GM19395 (cell line): ENCODE measurements around the gene LRP10.
"Not testable (repeated sequence)": the region's sequence is repeated elsewhere in the genome, so short reads cannot be mapped to it uniquely, and the experiment has no call there.

ENCODE experiments used
- ATAC-seq: cut with Tn5 transposase; IDR thresholded peaks from one replicate; pipeline ENCODE4 v1.9.1; 2021; ENCODE audit warnings: mild to moderate bottlenecking, moderate library complexity; ENCODE audit not compliant: unreplicated experiment

Gene LRP10

GRCh38 chr14:22908601-22909000 is 37.1 kb downstream of the LRP10 start:
- no peak for ATAC-seq

GRCh38 chr14:22910916-22911315 is 39.4 kb downstream of the LRP10 start:
- no peak for ATAC-seq

- not testable (repeated sequence) for ATAC-seq
These were observed 43.3 kb downstream of the LRP10 start for GRCh38 chr14:22914836-22915235.

GRCh38 chr14:22915886-22916521 is 44.5 kb downstream of the LRP10 start:
- no peak for ATAC-seq

GRCh38 chr14:22918804-22919600 is 47.5 kb downstream of the LRP10 start, which contains the start of gene RBM23:
Gene RBM23, minus strand, starts transcription at chr14:22919149.
- peak; percentile 91 for ATAC-seq

- peak; percentile 31 for ATAC-seq
These were observed 48.0 kb downstream of the LRP10 start for GRCh38 chr14:22919601-22919921.

GRCh38 chr14:22920697-22921096 is 49.2 kb downstream of the LRP10 start:
- no peak for ATAC-seq

GRCh38 chr14:22922294-22922693 is 50.8 kb downstream of the LRP10 start:
- ATAC-seq = no peak

- no peak for ATAC-seq
These were observed 52.2 kb downstream of the LRP10 start for GRCh38 chr14:22923746-22924145.

- ATAC-seq = no peak
These were observed 54.0 kb downstream of the LRP10 start for GRCh38 chr14:22925513-22925912.

GRCh38 chr14:22926316-22926715 is 54.8 kb downstream of the LRP10 start:
- ATAC-seq = no peak

GRCh38 chr14:22928237-22929103 is 56.9 kb downstream of the LRP10 start:
- ATAC-seq = no peak

GRCh38 chr14:22929104-22929960 is 57.8 kb downstream of the LRP10 start, which contains the start of gene PRMT5:
Gene PRMT5, minus strand, starts transcription at chr14:22929376. Its CDS starts 15 bp downstream, at chr14:22929361.
- ATAC-seq = peak; percentile 96

- no peak for ATAC-seq
These were observed 58.4 kb downstream of the LRP10 start for GRCh38 chr14:22929961-22930364.
